Activated naive CD8-positive, alpha-beta T cell treated with anti-CD3 and anti-CD28 coated beads for 36 hours (primary cell): ENCODE measurements around the gene OLIG2. TPM values are rescaled to one million over a fixed set of nuclear protein-coding genes. Genes with fewer than 3 reads are reported as not detected.

Experiments
- DNase-seq: peaks from one replicate; pipeline ENCODE4 v3.0.0; 2021
- H3K27ac Mint-ChIP-seq: one replicate; pipeline ENCODE4 v1.8.0; 2022; ENCODE audit warnings: mild to moderate bottlenecking, moderate library complexity, mixed read lengths
- H3K27me3 Mint-ChIP-seq: one replicate; pipeline ENCODE4 v1.8.0; 2022; ENCODE audit warnings: mild to moderate bottlenecking, mixed read lengths
- H3K36me3 Mint-ChIP-seq: one replicate; pipeline ENCODE4 v1.8.0; 2021; ENCODE audit warnings: mild to moderate bottlenecking, mixed read lengths
- H3K4me1 Mint-ChIP-seq: one replicate; pipeline ENCODE4 v1.8.0; 2021; ENCODE audit warnings: mixed read lengths
- H3K4me3 Mint-ChIP-seq: one replicate; pipeline ENCODE4 v1.8.0; 2022; ENCODE audit warnings: mild to moderate bottlenecking, moderate library complexity, mixed read lengths
- H3K9me3 Mint-ChIP-seq: one replicate; pipeline ENCODE4 v1.8.0; 2022; ENCODE audit warnings: mixed read lengths
- total RNA-seq, 2 experiments: library from RNA; stranded (reverse); gene quantifications; one replicate each; pipeline ENCODE4 v1.2.3, GENCODE V29; 2021

Gene OLIG2
- total RNA-seq, 2 experiments from 2014 or later = not detected

DNA sequence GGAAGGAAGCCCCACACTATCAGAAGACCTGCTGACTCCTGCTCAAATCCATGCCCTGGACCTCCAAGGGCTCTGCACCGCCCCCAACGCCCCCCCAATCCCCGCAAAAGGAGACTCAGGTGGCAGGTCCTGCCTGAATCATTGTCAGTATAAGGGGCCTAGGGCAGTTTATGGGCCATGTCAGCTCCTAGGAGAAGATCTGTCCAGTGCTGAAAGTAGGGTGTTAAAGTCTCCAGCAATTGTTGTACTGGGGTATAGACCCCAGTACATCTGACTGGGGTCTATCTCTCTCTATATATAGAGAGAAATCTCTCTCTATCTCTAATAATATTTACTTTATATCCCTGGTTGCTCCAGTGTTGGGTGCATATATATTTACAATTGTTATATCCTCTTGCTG, 12.1 kb upstream of the OLIG2 start:
- no peak for DNase-seq
- Mint-ChIP-seq H3K4me3 (no peak overlapping the region), H3K36me3 (no peaks in the 10 kb centered on the region), H3K27ac (no peak overlapping the region), H3K9me3 (no peaks in the 10 kb centered on the region), H3K27me3 (peaks cover 47% of the 10 kb centered on the region), H3K4me1 (no peaks in the 10 kb centered on the region)

DNA sequence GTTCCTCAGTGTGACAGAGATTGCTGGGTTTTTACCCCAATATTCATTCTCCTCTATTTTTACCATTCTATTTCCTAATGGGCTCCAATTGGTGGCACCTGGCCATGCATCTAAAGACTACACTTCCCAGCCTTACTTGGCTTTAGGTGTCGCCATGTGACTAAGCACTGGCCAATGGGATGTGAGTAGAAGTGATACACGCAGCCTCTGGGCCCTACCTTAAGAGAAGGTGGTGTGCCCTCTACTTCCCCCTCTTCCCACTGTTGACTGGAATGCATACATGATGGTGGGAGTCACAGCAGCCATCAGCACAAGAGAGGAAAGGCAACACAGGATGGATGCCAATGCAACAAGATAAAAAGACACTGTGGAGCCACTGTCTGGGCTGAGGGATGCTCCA, 11.4 kb upstream of the OLIG2 start:
- H3K4me1 Mint-ChIP-seq = peaks cover 2% of the 10 kb centered on the region
- H3K9me3 Mint-ChIP-seq = no peaks in the 10 kb centered on the region
- peaks cover 54% of the 10 kb centered on the region for H3K27me3 Mint-ChIP-seq
- no peak overlapping the region for H3K27ac Mint-ChIP-seq
- no peaks in the 10 kb centered on the region for H3K36me3 Mint-ChIP-seq
- no peak for DNase-seq
- H3K4me3 Mint-ChIP-seq = no peak overlapping the region

DNA sequence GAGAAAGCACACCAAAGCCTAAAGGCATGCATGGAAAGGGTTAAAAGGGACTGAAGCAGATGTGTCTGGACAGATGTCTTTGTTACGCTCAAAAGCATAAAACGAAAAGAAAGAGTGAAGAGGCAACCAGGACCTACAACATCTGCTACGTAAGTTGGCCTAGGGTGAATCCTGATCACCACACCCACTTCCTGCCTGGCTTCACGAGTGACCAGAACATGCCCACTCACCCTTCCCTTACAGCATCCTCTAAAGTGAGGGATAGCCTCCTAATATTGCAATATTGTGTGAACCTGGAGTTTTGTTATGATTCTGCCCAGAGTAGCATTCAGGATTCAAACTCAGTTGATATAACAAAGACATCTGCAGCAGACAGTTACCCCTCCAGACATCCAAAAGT, 10.6 kb upstream of the OLIG2 start:
- DNase-seq = no peak
- Mint-ChIP-seq H3K4me3 (no peak overlapping the region), H3K4me1 (peaks cover 3% of the 10 kb centered on the region), H3K36me3 (no peaks in the 10 kb centered on the region), H3K9me3 (no peaks in the 10 kb centered on the region), H3K27me3 (peaks cover 58% of the 10 kb centered on the region), H3K27ac (no peak overlapping the region)

DNA sequence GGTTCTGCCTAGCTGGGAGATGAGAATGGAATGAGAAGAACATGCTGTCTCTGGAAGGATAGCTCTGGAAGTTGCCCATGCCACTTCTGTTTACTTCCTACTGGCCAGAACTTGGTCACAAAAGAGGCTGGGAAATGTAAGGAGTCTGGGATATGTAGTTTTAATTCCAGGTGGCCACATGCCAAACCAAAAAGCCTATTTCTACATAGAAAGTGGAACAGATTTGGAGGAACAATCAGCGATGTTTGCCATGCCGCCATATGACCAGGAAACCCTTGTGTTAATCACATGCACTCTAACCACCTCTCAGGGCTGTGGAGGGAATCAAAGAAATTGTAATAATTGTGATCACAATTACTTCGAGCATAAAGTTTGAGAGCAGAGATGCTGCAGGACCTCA, 10.0 kb upstream of the OLIG2 start:
- H3K36me3 Mint-ChIP-seq = no peaks in the 10 kb centered on the region
- H3K27me3 Mint-ChIP-seq = peaks cover 65% of the 10 kb centered on the region
- peaks cover 9% of the 10 kb centered on the region for H3K4me1 Mint-ChIP-seq
- H3K27ac Mint-ChIP-seq = no peak overlapping the region
- no peak overlapping the region for H3K4me3 Mint-ChIP-seq
- no peaks in the 10 kb centered on the region for H3K9me3 Mint-ChIP-seq
- no peak for DNase-seq

DNA sequence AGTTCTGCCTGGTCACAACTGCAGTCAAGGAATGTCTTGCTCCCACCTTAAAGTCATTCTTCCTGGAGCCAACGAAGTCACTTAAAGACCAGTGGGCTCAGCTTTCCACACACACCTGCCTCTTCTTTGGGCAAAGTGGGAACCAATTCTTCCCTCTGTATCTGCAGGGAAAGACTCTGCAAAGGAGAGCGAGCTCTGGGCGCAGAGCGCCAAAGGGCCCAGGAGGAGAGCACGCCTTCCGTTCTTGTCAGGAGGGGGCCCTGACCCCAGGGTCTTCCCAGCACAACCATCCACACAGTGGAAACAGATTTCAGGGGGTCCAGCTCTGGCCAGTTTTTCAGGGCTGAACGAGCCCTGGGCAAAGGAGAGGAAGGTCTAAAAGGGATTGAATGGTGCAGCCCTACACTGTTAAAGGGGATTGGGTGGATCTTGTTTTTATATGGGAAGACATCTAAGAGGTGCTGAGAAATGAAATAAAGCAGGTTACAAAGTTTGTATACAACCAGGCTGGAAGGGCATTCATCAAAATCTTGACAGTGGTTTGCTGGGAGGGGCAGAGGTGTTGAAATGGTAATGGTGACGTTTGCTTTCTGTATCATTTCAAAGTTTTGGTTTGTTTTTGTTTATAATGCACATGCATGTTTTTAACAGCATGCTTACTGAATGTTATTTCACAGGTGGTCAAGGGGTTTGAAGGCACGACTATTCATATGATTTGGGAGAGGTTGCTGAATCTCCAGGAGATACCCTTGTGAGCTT, 6.8 kb upstream of the OLIG2 start:
- H3K36me3 Mint-ChIP-seq = no peaks in the 10 kb centered on the region
- DNase-seq = no peak
- no peaks in the 10 kb centered on the region for H3K9me3 Mint-ChIP-seq
- no peak overlapping the region for H3K27ac Mint-ChIP-seq
- peaks cover 17% of the 10 kb centered on the region for H3K4me1 Mint-ChIP-seq
- H3K4me3 Mint-ChIP-seq = no peak overlapping the region
- peaks cover 78% of the 10 kb centered on the region for H3K27me3 Mint-ChIP-seq

DNA sequence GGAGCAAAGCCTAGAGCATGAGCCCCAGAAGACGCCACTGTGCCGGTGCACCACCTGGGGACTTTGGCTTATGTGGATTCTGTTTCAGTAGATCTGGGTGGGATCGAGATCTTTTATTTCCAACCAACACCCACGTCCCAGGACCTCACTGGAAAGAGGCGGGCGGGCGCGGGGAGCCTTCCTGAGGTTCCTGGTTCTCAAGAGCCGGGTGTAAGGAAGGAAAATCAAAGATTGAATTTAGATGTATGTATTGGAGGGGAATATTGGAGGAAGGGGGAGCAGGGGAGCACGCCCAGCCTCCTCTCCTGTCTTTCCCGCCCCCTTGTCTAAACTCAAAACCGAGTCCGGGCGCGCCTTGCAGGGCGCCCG, 6.2 kb upstream of the OLIG2 start:
- Mint-ChIP-seq H3K36me3 (no peaks in the 10 kb centered on the region), H3K9me3 (no peaks in the 10 kb centered on the region), H3K27me3 (peaks cover 82% of the 10 kb centered on the region), H3K4me3 (peak overlapping the region; percentile 3), H3K27ac (no peak overlapping the region), H3K4me1 (peaks cover 21% of the 10 kb centered on the region)
- DNase-seq = no peak

DNA sequence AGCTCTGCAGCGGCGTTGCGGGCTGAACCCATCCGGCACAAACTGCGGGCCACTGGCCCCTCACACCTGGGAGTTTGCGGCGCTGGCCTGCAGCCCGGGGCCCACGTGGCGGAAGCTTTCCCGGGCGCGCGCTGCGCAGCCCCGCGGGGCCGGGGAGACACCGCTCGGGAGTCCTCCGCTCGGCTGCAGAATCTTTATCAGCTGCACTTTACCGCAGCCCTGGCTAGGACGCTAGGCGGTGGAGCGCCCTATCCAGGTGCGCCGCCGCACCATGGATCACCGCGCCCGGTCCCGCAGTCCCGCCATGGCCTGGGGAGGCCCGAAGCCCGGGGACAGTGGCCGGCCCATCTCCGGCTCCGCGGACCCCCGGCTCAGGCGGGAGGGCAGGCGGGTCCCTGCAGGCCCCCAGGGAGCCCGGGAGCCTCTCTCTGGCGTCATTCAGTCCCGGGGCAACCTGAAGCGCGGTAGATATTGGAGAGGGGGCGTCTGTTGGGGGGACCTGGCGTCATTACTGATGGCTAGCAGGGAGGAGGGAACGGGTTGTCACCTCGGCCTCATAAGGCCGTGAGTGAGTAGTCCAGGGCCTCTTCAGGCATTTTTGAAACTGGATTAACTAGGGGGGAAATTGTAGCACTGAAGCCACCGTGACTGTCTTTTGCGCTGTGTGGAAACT, 5.7 kb upstream of the OLIG2 start:
- peak overlapping the region; percentile 51 for H3K4me3 Mint-ChIP-seq
- H3K9me3 Mint-ChIP-seq = no peaks in the 10 kb centered on the region
- H3K36me3 Mint-ChIP-seq = no peaks in the 10 kb centered on the region
- no peak overlapping the region for H3K27ac Mint-ChIP-seq
- peaks cover 21% of the 10 kb centered on the region for H3K4me1 Mint-ChIP-seq
- no peak for DNase-seq
- H3K27me3 Mint-ChIP-seq = peaks cover 85% of the 10 kb centered on the region

DNA sequence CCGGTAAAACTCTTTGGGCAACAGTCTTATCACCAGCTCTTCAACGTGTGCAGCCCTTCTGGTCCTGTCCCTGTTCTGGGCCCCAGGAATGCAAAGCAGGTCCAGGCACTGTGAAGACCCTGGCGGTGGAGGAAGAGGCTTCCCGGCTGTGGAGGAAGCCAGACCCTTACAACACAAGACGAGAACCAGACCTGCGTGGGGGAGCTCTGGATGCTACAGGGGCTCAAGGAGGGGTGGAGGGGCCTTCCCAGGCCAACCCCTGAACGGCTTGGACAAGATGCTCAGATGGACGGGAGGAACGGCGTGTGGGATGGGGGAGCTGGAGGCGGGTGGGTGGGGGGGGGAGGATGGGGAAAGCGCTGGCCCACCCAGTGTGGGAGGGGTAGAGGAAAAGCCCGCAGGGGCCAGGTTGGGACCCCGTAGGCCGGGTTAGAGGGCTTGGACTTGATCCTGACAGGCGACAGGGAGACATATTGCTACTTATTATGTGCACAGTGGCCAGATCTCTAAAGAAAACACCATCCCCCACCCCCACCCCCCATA, 5.1 kb upstream of the OLIG2 start:
- no peaks in the 10 kb centered on the region for H3K36me3 Mint-ChIP-seq
- peaks cover 86% of the 10 kb centered on the region for H3K27me3 Mint-ChIP-seq
- no peak overlapping the region for H3K27ac Mint-ChIP-seq
- no peak for DNase-seq
- H3K4me1 Mint-ChIP-seq = peaks cover 21% of the 10 kb centered on the region
- H3K9me3 Mint-ChIP-seq = no peaks in the 10 kb centered on the region
- peak overlapping the region; percentile 51 for H3K4me3 Mint-ChIP-seq

DNA sequence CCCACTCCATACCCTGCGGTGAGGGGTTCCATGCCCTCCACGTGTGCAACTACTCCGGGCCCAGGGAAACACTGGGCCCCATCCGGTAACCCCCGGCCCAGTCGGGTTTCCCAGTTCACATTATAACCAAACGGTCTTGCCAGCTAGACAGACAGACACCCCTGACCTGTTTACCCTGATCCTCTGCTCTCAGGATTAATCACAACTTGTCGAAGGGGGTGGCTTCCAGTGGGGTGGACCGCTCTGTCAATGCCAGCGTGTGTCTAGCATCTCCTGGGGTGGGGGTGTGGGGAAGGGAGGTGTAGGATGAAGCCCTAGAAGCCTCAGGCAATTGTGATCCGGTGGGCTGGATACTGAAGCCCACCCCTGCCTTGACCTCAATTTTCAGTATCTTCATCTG, 4.6 kb upstream of the OLIG2 start:
- no peaks in the 10 kb centered on the region for H3K9me3 Mint-ChIP-seq
- DNase-seq = no peak
- H3K27me3 Mint-ChIP-seq = peaks cover 88% of the 10 kb centered on the region
- no peak overlapping the region for H3K4me3 Mint-ChIP-seq
- H3K4me1 Mint-ChIP-seq = peaks cover 26% of the 10 kb centered on the region
- no peaks in the 10 kb centered on the region for H3K36me3 Mint-ChIP-seq
- no peak overlapping the region for H3K27ac Mint-ChIP-seq

DNA sequence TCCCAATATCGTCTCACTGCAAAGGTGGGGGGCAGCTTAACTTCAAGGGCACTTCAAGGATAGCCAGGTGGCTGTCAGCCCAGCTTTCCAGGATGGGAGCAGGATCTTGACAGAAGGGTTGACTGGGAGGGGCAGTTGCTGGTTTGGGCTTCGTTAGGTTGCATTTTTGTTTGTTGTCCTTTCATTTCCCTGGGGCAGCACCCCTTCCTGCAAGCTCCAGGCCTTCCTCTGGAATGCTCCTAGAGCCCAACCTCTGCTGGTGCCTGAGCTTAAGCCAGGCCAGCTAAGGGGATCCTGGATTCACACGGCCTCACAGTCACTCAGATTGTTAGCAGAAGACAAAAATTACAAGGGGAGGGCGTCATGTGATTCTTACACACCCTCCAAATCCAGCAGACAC, 4.1 kb upstream of the OLIG2 start:
- no peak for DNase-seq
- peaks cover 31% of the 10 kb centered on the region for H3K4me1 Mint-ChIP-seq

DNA sequence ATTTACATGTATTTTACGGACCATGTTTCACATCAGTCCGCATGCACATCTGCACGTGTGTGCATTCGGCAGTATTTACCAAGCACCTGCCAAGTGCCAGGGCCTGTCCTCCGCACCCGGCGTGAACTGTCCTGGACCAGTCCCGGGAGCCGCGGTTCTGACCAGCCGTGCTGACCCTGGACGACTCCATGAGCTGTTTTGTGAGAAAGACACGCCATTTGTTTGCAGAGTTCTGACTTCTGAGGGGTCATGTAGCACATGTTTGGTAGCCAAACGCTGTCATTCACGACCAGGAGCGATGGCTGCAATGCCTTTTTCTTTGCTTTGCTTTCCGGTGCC, 3.3 kb upstream of the OLIG2 start:
- no peaks in the 10 kb centered on the region for H3K36me3 Mint-ChIP-seq
- no peaks in the 10 kb centered on the region for H3K9me3 Mint-ChIP-seq
- H3K4me1 Mint-ChIP-seq = peaks cover 33% of the 10 kb centered on the region
- H3K27ac Mint-ChIP-seq = peak overlapping the region; percentile 59
- H3K4me3 Mint-ChIP-seq = peak overlapping the region; percentile 38
- DNase-seq = no peak
- H3K27me3 Mint-ChIP-seq = peaks cover 93% of the 10 kb centered on the region

More for the DNA sequence above, 4.1 kb upstream of the OLIG2 start:
- H3K4me3 Mint-ChIP-seq = no peak overlapping the region
- H3K27ac Mint-ChIP-seq = no peak overlapping the region
- peaks cover 91% of the 10 kb centered on the region for H3K27me3 Mint-ChIP-seq
- no peaks in the 10 kb centered on the region for H3K9me3 Mint-ChIP-seq
- no peaks in the 10 kb centered on the region for H3K36me3 Mint-ChIP-seq

DNA sequence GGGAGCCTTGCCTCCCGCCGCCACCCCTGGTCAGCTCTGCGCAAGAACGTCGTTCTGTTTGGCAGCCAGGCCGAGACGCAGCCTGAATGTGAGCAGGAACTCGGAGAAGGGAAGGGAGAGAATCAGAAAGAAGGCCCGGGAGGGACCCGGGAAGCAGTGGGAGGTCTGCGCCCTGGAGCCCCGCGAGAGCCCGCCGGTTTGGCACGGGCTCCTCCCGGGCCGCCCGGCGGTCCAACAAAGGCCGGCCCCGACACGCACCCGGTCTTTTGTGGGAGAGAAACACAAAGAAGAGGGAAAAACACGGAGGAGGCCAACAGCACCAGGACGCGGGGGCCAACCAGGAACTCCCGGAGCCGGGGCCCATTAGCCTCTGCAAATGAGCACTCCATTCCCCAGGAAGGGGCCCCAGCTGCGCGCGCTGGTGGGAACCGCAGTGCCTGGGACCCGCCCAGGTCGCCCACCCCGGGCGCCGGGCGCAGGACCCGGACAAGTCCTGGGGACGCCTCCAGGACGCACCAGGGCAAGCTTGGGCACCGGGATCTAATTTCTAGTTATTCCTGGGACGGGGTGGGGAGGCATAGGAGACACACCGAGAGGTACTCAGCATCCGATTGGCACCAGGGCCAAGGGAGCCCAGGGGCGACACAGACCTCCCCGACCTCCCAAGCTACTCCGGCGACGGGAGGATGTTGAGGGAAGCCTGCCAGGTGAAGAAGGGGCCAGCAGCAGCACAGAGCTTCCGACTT, 2.7 kb upstream of the OLIG2 start:
- peak overlapping the region; percentile 38 for H3K4me3 Mint-ChIP-seq
- DNase-seq = no peak
- H3K27ac Mint-ChIP-seq = peak overlapping the region; percentile 59
- H3K9me3 Mint-ChIP-seq = no peaks in the 10 kb centered on the region
- peaks cover 91% of the 10 kb centered on the region for H3K27me3 Mint-ChIP-seq
- H3K36me3 Mint-ChIP-seq = no peaks in the 10 kb centered on the region
- peaks cover 33% of the 10 kb centered on the region for H3K4me1 Mint-ChIP-seq

DNA sequence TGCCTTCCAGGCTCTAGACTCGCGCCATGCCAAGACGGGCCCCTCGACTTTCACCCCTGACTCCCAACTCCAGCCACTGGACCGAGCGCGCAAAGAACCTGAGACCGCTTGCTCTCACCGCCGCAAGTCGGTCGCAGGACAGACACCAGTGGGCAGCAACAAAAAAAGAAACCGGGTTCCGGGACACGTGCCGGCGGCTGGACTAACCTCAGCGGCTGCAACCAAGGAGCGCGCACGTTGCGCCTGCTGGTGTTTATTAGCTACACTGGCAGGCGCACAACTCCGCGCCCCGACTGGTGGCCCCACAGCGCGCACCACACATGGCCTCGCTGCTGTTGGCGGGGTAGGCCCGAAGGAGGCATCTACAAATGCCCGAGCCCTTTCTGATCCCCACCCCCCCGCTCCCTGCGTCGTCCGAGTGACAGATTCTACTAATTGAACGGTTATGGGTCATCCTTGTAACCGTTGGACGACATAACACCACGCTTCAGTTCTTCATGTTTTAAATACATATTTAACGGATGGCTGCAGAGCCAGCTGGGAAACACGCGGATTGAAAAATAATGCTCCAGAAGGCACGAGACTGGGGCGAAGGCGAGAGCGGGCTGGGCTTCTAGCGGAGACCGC, 2.0 kb upstream of the OLIG2 start:
- Mint-ChIP-seq H3K9me3 (no peaks in the 10 kb centered on the region), H3K27ac (no peak overlapping the region), H3K27me3 (peaks cover 91% of the 10 kb centered on the region), H3K4me1 (peaks cover 39% of the 10 kb centered on the region), H3K36me3 (no peaks in the 10 kb centered on the region), H3K4me3 (peak overlapping the region; percentile 35)
- no peak for DNase-seq

DNA sequence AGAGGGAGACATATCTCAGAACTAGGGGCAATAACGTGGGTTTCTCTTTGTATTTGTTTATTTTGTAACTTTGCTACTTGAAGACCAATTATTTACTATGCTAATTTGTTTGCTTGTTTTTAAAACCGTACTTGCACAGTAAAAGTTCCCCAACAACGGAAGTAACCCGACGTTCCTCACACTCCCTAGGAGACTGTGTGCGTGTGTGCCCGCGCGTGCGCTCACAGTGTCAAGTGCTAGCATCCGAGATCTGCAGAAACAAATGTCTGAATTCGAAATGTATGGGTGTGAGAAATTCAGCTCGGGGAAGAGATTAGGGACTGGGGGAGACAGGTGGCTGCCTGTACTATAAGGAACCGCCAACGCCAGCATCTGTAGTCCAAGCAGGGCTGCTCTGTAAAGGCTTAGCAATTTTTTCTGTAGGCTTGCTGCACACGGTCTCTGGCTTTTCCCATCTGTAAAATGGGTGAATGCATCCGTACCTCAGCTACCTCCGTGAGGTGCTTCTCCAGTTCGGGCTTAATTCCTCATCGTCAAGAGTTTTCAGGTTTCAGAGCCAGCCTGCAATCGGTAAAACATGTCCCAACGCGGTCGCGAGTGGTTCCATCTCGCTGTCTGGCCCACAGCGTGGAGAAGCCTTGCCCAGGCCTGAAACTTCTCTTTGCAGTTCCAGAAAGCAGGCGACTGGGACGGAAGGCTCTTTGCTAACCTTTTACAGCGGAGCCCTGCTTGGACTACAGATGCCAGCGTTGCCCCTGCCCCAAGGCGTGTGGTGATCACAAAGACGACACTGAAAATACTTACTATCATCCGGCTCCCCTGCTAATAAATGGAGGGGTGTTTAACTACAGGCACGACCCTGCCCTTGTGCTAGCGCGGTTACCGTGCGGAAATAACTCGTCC, 1.3 kb upstream of the OLIG2 start:
- Mint-ChIP-seq H3K4me1 (peaks cover 42% of the 10 kb centered on the region), H3K27ac (no peak overlapping the region)

More for the DNA sequence above, 1.3 kb upstream of the OLIG2 start:
- Mint-ChIP-seq H3K4me3 (peak overlapping the region; percentile 35), H3K9me3 (no peaks in the 10 kb centered on the region), H3K36me3 (no peaks in the 10 kb centered on the region), H3K27me3 (peaks cover 91% of the 10 kb centered on the region)
- DNase-seq = no peak
